Mammary epithelial cell (primary cell): Measurements from ENCODE around the gene MADD.
A peak's percentile ranks its signal among the peaks of the same experiment; 100 is the strongest.

Experiments used
- EZH2 ChIP-seq: IDR thresholded peaks from 2 replicates; pipeline ENCODE4 v1.6.1; 2012; ENCODE audit warnings: low read length, inconsistent platforms, borderline replicate concordance
- TF ChIP-seq, protein P1 (sequence below), 2 donors: IDR thresholded peaks in 1 of 2; conservative IDR thresholded peaks in 1 of 2; 2 replicates each; pipeline ENCODE4 v1.5.1; 2011 to 2012; ENCODE audit warnings: inconsistent platforms in 2 of 2, low read length in 2 of 2, mild to moderate bottlenecking in 2 of 2, control low read depth in 1 of 2, low read depth in 1 of 2; ENCODE audit not compliant: insufficient read depth in 1 of 2; ENCODE audit errors: extremely low read depth in 1 of 2

GRCh38 chr11:47355283-47356128, 85.6 kb downstream of the MADD start:
- TF ChIP-seq, protein P1, sequence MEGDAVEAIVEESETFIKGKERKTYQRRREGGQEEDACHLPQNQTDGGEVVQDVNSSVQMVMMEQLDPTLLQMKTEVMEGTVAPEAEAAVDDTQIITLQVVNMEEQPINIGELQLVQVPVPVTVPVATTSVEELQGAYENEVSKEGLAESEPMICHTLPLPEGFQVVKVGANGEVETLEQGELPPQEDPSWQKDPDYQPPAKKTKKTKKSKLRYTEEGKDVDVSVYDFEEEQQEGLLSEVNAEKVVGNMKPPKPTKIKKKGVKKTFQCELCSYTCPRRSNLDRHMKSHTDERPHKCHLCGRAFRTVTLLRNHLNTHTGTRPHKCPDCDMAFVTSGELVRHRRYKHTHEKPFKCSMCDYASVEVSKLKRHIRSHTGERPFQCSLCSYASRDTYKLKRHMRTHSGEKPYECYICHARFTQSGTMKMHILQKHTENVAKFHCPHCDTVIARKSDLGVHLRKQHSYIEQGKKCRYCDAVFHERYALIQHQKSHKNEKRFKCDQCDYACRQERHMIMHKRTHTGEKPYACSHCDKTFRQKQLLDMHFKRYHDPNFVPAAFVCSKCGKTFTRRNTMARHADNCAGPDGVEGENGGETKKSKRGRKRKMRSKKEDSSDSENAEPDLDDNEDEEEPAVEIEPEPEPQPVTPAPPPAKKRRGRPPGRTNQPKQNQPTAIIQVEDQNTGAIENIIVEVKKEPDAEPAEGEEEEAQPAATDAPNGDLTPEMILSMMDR (conservative IDR thresholded peaks at IDR 0.05 in 1 of 2, IDR thresholded peaks at IDR 0.05 in 1 of 2; ENCODE audit: extremely low read depth in 1 of 2, insufficient read depth in 1 of 2, low read depth in 1 of 2, low read length in 2 of 2) = peak; percentile 98 to 100
- TF ChIP-seq EZH2 = no peak
